ACHN (cell line): Measurements from ENCODE around the gene KATNBL1.

Experiments
- DNase-seq: peaks from one replicate; pipeline ENCODE4 v3.0.0-alpha.2; 2015
- in situ Hi-C: cut with HindIII; loops from 2 replicates; pipeline ENCODE4 v1.10.0; 2017; ENCODE audit warnings: low sequenced_read_pairs, low pct_ligation_motif_present, low pct_unique_long_range_greater_than_20kb

The KATNBL1 gene, protein sequence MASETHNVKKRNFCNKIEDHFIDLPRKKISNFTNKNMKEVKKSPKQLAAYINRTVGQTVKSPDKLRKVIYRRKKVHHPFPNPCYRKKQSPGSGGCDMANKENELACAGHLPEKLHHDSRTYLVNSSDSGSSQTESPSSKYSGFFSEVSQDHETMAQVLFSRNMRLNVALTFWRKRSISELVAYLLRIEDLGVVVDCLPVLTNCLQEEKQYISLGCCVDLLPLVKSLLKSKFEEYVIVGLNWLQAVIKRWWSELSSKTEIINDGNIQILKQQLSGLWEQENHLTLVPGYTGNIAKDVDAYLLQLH

DNA sequence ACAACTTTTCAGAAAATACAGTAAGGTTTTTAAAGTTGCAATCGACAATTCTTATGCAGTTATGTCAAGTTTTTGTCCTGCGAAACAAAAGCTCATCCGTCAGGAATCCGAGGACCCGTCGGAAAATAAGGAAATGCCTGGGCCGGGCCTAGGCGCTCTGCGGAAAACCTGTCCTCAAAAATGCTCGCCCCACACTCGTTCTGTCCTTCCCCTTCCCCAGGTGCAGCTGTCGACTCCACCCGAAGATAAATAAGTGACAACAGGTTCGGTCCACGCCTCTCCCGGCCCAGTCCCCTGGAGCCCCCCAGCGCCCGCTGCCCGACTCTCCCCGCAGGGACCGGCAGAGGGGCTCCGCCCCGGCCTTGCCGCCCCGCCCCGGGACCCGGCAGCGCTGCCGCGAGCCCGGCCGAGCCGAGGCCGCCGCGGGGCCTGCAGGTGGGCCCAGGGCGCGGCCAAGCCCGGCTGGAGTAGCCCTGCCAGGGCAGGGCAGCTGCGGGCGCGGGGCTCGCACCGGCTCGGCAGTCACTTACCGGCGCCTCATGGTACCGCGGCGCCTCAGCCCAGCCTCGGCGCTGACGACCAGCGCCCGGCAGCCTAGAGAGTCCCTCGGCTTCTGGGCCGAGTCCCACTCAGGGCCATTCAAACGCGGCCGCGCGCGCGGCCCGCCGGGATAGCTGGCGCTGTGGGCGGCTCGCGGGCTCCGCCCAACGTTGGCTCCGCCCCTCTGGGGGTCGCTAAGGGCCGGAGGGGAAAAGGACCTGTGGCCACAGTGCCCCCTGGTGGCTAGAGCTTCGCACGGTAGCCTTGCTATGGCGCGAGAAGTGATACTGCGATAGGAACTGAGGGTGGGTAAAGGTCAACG is at the start of gene KATNBL1:
TSS of gene KATNBL1 (minus strand) at position 676 of the 862 bp plus-strand sequence. CDS start 46,420 bp downstream, outside the sequence.
- peak; percentile 93 for DNase-seq
- in situ Hi-C loops: no loop called here

DNA sequence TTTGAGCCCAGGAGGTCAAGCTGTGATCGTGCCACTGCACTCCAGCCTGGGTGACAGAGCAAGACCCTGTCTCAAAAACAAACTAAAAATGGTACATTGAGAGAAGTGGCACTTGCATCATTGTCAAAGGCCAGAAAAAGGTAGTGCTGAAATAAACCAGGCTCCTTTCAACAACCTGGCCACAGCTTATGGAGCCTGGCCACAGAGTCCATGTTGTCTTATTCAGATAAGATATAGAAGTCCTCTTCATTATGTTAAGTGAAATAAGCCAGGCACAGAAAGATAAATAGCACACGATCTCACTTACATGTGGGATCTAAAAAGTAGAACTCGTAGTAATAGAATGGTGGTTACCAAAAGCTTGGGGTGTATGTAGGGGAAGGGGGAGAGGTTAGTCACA is 49.7 kb upstream of the KATNBL1 start:
- in situ Hi-C loops: no loop called here
- no peak for DNase-seq

DNA sequence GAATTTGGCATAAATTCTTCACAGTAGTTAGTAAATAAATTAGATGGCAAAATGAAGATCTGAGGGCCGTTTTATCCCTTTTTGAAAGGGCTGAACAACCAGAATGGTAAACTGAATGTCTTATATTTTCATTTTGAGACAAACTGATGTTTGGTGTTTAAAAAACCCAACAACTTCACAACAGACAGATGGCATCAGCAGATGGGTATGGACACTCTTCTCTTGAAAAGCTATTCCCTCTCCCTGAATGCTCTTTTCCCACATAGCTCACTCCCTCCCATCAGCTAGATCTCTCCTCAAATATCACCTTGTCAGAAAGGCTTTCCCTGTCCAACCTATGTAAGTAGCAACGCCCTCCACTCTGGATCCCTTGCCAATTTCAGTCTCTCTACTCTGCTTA is 48.3 kb upstream of the KATNBL1 start:
- in situ Hi-C loops: no loop called here
- no peak for DNase-seq

DNA sequence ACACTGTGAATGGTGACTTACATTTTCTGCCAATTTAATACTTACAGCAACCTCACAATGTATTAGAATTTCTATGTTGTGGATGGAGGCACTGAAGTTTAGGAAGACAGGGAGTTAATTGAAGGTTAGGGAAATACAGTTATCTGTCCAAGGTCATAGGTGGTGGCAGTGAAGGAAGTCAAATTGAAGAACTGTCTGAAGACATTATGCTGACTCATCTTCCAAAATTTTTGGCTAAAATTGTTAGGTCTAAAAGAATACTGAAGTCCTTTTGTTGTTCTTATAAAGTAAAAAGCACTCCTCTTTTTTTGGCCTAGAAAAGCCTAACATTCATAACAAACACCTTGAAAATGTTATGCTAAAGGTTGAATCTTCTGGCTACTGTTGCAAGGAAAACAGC is 42.6 kb upstream of the KATNBL1 start:
- in situ Hi-C loops: no loop called here
- DNase-seq: no peak

DNA sequence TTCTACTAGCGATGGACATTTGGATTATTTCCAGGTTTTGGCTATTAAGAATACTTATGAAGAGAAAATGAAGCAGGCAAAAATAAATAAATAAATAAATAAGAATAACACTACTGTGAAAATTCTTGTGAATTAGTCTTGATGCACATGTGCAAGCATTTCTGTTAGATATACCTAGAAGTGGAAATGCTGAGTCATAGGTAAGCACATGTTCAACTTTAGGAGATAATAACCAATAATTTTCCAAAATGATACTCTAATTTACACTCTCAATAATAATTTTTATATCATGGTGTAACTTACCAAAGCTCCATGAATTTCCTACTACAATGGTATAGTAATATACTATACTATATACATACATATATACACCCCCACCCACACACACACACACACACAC is 38.3 kb upstream of the KATNBL1 start:
- in situ Hi-C loops: no loop called here
- no peak for DNase-seq

DNA sequence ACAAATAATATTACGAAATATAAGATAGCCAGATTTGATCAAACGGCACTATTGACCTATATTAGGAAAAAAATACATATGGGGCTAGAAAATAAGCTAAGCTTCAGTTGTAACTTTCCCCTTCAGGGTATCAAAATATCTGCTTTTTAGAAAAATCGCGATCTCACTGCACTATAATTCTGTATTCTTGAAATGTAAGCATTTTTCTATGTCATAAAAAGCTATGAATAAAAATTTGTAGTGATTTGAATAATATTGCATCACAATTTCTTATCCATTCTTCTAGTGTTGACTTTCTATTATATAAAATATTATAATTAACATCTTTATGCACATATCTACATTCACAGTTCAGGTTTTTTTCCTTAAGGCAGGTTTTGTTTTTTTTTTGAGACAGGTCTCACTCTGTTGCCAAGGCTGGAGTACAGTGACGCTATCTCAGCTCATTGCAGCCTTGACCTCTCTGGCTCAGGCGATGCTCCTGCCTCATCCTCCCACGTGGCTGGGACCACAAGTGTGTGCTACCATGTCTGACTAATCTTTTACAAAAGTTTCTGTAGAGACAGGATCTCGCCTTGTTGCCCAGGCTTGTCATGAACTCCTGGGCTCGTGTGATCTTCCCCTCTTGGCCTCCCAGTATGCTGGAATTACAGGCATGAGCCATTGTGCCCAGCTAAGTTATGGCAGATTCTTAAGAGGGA is 36.5 kb upstream of the KATNBL1 start:
- DNase-seq: no peak
- in situ Hi-C loops: no loop called here

DNA sequence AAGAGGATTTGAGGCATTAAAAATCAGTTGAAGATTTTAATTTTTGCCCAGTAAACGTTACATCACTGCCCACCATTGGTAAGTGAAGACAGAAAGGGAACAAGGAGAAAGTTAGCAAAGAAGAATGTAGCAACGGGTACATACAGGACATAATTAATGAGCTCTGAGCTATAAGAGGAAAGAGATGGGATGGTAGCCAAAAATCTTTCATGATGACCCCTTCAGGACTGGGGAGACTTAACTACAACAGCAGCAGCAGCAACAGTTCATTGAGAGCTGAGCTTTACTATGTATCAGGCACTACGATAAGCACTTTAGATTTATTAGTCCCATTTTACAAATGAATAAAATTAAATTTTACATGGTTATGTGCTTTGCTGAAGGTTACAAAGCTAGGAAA is 33.3 kb upstream of the KATNBL1 start:
- in situ Hi-C loops: no loop called here

DNA sequence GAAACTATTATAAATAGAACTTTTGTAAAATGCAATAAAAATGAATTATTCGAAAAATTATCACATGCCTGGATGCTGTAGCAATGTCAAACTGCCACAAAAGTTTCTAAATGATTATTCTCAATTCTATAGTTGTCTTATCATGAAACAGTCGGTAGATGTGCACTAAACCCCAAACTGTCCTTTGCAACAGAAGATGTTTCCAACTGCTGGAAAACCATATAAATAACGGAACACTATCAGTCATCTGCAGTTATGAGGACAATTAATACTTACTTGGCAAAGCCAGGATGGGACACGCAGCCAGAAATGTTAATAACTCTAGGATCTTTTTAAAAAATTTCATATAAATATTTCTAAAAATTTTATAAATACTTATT is 32.4 kb upstream of the KATNBL1 start:
- in situ Hi-C loops: no loop called here
- DNase-seq: no peak

More for the DNA sequence above, 33.3 kb upstream of the KATNBL1 start:
- no peak for DNase-seq

DNA sequence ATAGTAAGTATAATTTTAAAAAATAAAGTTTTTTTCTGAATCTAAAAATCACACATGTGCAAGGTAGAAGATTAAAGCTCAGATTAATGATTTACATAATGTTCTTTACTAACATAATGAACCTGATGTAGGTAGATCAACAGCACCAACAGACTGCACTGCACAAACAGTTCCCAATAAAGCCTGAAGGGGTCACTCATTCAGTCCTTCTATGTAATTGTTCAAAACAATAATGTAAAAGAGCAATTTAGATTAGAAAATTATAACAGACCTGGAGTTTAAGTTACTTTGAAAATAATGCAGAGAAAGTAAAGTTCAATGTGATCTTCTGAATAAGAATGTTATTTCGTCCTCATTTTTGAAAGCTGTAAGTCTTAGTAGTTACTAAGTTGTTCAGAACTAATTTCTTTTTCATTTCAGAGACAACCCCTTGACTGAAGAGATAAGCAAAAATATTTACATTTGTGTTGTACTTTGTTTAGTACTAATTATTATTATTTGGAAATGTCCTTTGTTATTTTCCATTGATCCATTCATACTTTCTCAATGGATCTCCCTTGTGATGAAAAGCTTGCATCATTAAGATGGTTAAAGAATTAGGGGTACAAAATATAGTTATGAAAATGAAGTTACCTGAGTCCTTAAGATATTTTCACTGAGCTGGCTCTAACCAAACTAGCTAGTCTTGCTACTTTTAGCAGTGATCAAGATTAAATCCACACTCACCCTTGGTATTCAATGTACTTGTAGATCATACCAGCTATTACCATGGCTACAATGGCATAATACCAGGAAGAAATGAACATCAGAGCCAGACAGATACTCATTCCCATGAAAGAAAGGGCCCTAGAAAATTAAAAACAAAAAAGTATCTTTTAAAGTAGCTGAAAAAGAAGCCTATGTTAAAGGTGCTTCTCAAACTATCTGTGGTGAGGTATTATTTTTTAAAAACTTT is 31.8 kb upstream of the KATNBL1 start:
- in situ Hi-C loops: no loop called here
- peak; percentile 53 for DNase-seq

DNA sequence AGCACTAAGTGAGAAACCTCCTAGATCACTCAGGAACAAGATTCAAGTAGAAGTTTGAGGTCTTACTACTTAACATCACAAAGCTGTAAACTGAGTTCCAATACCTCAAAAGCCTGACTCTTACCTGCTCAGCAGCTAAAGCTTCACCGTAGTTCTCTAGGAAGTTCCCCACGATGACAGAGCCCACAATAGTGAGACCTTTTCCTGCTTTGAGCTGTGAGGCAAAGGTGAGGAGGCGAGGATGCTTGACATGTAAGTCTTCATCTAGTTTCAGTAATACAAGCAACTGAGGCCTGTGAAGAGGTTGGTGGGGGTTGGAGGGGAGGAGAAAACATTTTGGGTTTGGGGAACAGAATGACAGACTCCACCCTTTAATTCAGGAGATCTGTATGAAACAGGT is 30.6 kb upstream of the KATNBL1 start:
- DNase-seq: no peak
- in situ Hi-C loops: no loop called here

DNA sequence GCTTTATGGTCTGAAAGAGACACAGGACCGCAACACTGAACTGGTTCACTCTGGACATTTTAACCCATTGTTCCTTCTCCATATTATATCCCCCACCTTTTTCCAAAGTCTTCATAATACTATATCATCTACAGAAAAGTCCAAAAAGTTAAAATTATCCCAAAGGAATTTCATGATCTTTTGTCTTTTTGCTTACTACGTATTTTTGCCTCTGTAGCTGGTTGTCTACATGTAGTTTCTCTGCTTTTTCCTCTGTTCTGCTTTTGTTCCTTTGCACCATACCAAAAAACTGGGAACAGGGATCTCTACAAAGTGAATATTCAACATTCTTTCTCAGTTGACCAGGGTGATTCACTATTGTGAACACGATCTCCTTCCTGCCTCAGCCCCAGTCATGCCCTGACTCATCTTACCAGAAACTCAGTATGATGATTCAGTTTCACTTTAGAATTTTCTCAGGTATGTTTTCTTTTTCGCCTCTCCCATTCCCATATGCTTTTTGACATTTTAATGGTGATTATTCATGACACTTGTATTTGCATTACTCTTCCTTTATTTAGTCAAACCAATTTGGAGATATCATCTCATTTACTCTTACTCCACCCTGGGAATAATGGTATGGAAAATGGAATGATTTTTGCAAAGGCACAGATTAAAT is 29.4 kb upstream of the KATNBL1 start:
- DNase-seq: peak; percentile 83
- in situ Hi-C loops: no loop called here

DNA sequence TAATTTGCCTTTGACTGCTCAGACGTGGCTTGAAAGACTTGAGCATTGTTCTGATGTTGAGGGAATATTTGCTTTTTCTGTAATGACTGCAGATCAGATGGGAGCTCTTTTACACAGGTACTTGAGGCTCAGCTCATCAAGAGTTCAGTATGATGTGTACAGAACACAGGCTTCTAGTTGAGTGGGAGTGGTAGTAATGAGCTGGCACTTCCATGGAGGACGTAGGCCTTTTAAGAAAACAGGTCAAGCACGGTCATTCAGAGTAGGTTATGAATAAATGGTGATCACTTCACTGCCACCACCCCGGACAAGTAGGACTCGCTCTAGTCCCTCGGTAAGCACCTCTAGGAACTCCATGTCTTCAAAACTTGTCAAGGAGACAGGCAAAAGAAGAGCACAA is 23.7 kb upstream of the KATNBL1 start:
- DNase-seq: no peak
- in situ Hi-C loops: no loop called here

DNA sequence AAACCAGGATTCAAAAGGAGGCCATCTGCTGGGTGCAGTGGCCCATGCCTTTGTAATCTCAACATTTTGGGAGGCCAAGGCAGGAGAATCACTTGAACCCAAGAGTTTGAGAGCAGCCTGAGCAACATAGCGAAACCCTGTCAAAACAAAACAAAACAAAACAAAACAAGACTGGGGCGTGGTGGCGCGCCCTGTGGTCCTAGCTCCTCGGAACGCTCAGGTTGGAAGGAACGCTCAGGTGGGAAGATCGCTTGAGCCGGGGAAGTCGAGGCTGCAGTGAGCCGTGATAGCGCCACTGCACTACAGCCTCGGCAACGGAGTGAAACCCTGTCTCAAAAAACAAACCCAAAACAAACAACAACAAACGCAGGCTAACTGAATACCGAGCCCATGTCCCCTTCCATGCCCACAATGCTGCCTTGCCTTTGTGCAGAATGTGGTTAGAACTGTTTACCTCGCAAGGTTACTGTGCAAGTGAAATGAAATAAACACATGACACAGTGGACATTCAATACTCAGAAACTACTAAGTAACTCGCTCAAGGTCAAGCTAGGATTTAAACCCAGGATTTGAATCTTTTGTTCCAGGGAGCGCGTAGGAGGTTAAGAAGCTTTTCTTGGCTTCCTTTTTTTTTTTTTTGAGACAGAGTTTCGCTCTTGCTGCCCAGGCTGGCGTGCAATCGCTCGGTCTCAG is 14.2 kb upstream of the KATNBL1 start:
- peak; percentile 14 for DNase-seq
- in situ Hi-C loops: no loop called here

DNA sequence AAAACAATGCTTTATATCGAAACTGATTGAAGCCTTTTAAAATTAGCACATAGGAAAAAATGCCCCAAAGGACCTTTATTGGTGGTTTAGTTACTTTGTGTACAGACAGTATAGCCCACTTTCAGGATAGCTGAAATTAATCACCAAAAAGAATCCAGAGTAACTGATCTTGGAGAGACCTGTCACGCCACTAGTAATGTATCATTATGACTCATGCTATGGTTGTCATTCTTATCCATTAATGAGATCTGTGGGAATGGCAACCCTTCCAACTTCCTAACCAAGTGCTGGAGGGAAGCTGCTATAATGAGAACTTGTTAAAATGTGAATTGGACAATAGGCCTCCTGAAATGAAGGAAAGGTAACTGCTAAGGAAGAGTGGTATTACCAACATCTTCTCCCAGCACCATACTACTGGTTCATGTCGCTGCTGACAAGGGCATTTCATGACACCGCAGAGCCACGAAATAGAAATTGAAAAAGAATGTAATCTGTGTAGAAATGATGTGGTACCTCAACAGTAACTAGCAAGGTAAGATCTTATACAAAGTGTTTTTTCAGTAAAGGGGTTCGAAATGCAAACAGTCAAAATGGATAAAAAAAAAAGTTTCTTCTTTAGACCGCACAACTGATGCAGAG is 7.8 kb upstream of the KATNBL1 start:
- in situ Hi-C loops: no loop called here
- peak; percentile 56 for DNase-seq

DNA sequence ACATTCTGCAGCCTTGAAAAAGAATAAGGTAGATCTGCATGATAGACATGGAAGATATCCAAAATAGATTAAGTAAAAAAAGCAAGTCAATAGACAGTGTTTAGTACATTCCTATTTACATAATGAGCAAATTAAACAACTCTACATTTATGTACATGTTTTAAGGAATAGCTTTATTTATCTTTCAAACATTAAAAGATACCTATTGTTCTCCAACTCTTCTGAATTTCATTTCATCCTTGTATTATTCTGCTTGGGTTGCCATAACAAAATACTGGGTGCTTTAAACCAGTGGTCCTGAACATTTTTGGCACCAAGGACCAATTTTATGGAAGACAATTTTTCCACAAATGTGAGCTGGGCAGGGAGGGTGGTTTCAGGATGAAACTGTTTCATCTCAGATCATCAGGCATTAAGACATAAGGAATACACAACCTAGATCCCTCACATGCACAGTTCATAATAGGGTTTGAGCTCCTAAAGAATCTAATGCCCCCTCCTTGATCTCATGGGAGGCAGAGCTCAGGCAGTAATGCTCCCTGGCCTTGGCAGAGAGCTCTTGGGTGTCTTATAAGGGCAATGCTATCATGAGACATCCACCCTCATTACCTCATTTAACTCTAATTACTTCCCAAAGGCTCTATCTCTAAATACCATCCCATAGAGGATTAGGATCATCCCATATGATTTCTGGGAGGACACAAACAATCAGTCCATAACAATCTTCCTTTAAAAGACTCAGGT is 6.8 kb upstream of the KATNBL1 start:
- in situ Hi-C loops: no loop called here
- DNase-seq: no peak

DNA sequence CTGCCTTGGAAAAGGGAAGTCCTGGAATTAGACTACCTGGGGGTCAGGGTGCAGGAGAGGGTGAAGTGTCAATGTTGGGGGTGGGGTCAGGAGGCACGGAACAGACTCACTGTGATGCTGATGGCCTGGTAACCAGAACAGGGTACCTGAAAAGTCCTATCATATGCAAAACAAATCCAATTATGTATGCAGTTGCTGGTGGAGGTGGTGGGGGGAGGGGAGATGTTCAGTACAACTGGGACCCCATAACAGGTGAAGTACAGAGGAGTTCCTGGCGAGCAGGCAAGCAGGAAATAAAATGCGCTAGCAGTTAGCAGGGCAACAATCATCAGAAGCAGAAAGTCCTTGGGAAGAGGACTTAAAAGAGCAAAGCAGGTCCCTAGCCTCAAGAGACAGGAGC is 4.2 kb upstream of the KATNBL1 start:
- in situ Hi-C loops: no loop called here
- no peak for DNase-seq
